HG03175 (cell line): ENCODE measurements around the gene SDC3.

Experiments used
- ATAC-seq: cut with Tn5 transposase; IDR thresholded peaks from one replicate; pipeline ENCODE4 v1.9.1; 2021; ENCODE audit warnings: mild to moderate bottlenecking, moderate library complexity; ENCODE audit not compliant: unreplicated experiment

Gene SDC3

DNA sequence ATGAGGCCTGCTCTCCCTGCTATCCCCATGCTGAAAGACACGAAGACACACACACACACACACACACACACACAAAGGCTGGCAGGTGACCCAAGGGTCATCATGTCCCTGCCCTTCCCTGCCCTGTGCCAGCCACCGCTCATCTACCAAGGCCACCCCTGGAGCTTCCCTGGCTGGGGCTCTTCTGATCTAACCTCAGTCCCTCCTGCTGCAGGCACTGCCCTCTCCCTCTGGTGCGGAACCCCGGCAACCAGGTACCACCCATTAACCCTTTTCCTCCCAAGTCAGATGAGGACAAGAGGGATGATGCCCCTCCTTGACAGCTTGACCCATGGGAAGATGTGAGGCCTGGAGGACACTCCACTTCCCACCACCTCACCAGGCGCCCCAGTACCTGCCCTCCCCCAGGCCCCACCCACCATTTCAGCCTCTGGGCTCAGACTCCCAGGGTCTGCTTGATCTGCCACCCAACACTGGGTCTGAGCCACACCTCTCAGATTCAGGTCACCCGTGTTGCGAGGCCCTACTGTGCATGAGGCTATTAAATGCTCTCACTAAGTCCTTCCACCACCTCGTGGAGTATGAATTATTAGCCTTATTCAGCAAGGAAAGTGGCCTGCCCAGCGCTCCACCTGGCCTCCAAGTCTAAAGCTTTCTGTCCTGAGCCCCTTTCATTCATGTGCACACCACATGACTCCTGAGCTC lies 2.5 kb downstream of the SDC3 start:
- ATAC-seq: no peak

- no peak for ATAC-seq
These were observed 3.2 kb downstream of the SDC3 start for GRCh38 chr1:30905403-30905802.

DNA sequence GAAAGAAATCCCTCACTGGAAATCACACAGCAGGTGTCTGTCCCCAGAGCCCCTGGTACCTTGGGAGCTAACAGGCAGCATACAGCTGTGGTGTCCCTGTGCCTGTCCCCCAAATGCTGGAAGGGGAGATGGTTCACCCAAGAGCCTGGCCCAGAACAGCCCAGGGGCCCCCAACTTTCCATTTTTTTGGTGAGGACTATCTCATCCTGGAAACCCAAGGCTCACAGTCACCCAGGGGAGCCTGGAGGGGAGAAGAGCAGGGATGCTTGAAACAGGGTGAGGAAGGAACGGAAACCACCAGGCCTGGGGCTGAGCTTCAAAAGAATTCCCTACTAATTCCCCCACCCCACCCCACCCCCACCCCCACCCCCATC lies 3.6 kb downstream of the SDC3 start:
- ATAC-seq: no peak

GRCh38 chr1:30904191-30904961 lies 4.2 kb downstream of the SDC3 start:
- no peak for ATAC-seq

GRCh38 chr1:30903343-30904034 lies 5.1 kb downstream of the SDC3 start:
- ATAC-seq: no peak

- ATAC-seq: no peak
These were observed 5.8 kb downstream of the SDC3 start for GRCh38 chr1:30902593-30903290.

DNA sequence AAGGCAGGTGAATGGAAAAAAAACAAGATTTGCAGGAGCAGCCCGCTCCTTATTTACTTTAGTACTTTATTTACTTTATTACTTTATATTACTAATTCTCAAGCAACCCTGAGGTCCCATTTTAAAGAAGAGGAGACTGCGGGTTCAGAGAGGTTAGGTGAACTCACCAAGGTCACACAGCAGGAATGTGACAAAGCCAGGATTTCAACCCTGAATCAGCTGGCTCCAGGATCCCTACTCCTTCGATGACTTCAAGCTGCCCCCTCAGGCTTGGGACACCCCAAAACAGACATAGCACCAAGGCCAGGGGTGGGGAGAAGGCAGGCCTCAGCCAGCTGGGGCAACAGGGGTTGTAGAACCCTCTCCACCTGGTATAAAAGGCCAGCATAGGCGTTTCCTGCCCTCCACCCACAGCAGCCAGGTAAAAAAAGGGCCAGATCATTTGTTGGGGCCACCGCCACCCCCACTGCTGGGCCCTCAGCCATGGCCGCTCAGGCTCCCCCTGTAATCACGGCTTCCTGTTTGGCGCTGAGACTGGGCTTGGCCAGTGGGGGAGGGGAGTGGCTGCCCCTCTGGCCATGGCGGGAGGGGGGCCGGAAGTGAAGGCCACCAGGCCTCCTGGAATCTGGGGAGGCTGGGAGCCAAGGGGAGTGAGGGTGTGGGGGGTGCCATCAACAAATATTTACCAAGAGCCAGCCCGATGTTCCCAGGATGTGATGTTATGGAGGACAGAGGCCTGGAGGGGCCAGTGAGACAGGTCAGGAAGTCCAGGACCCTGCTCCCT lies 6.6 kb downstream of the SDC3 start:
- no peak for ATAC-seq

GRCh38 chr1:30900931-30901560 lies 7.5 kb downstream of the SDC3 start:
- ATAC-seq: no peak

DNA sequence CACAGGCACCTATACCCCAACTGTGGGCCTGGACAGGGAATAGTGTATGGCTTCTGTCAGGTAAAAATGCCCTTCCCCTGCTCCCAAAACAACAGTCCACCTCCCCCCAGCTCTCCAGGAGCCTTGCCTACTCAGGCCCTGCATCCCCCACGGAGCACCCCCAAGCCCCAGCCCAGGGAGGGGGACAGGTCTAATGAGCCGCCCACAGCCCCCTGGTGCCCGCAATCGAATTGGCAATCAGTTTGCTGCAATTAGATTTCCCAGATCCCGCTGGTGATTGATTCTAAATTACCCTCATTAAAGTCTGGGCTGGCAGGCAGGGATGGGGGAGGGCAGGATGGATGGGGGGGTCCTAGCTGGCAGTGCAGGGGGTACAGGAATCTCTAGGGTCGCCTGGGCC lies 8.1 kb downstream of the SDC3 start:
- ATAC-seq: no peak

GRCh38 chr1:30899577-30900389 lies 8.8 kb downstream of the SDC3 start:
- ATAC-seq: no peak

GRCh38 chr1:30898031-30898815 lies 10.3 kb downstream of the SDC3 start:
- ATAC-seq: no peak

- ATAC-seq: no peak
These were observed 11.7 kb downstream of the SDC3 start for GRCh38 chr1:30896905-30897304.

DNA sequence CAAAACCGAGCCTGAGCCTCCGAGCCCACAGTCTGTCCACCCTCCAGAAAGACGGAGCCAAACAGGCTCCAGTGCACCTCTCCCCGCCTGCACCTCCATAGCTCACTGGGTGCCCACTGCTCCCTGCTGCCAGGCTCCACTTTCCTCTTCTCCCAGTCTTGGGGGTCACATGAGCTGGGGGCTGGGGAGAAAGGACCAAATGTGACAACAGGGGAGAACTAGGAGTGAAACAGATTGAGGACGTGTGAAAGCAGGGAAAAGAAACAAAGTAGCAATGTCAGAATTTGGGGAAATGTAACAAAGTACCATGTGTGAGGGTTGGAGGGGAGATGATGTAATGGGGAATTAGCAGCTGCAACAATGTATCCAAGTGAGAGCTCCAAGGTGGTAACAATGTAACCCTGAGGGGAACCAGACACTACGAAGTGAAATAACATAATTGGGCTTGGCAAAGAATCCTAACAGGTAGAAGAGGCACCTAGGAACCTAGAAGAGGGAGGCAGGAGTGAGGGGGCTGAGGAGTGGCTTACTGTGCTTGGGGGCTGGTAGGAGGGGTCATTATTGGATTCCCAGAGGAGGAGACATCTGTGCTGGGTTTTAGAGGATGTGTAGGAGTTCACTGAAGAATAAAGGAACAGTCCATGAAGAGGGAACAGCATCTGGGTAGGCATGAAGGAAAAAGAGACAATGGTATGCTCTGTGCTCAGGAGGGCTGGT lies 12.5 kb downstream of the SDC3 start:
- no peak for ATAC-seq

GRCh38 chr1:30895382-30895943 lies 13.1 kb downstream of the SDC3 start:
- ATAC-seq: no peak

GRCh38 chr1:30894508-30894973 lies 14.0 kb downstream of the SDC3 start:
- ATAC-seq: no peak

GRCh38 chr1:30893776-30894507 lies 14.6 kb downstream of the SDC3 start:
- no peak for ATAC-seq

- no peak for ATAC-seq
These were observed 15.9 kb downstream of the SDC3 start for GRCh38 chr1:30892671-30893073.
